Measurements from ENCODE around the gene DLK1.

DNA sequence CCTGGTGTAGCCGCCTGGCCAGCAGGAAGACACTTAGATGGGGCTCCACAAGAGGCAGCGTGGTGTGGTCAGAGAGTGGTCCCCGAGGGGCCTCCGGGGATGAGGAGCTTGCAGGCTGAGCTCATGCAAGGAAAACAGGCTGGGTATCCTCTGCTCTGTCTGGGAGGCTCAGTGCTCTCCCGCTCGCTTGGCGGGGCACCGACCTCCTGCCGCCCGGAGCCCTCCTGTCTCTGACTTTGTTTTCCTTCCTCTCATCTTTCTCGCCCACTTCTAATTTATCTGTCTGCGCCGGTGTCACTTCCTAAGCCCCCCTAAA is 31.3 kb upstream of the DLK1 start:
- TF ChIP-seq EZH2 (IDR thresholded peaks at IDR 0.05; ENCODE audit: borderline replicate concordance) (no peak), EZH2phosphoT487 (IDR thresholded peaks at IDR 0.05; ENCODE audit: low read depth, severe bottlenecking, unreplicated experiment) (no peak)
- TF ChIP-seq, protein P1, sequence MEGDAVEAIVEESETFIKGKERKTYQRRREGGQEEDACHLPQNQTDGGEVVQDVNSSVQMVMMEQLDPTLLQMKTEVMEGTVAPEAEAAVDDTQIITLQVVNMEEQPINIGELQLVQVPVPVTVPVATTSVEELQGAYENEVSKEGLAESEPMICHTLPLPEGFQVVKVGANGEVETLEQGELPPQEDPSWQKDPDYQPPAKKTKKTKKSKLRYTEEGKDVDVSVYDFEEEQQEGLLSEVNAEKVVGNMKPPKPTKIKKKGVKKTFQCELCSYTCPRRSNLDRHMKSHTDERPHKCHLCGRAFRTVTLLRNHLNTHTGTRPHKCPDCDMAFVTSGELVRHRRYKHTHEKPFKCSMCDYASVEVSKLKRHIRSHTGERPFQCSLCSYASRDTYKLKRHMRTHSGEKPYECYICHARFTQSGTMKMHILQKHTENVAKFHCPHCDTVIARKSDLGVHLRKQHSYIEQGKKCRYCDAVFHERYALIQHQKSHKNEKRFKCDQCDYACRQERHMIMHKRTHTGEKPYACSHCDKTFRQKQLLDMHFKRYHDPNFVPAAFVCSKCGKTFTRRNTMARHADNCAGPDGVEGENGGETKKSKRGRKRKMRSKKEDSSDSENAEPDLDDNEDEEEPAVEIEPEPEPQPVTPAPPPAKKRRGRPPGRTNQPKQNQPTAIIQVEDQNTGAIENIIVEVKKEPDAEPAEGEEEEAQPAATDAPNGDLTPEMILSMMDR (IDR thresholded peaks at IDR 0.05; ENCODE audit: poor library complexity) = no peak

All from hepatocyte (in vitro differentiated cells).